GM18870 (cell line): Measurements from ENCODE around the gene HMGN4.
"Not testable (repeated sequence)": the region's sequence is repeated elsewhere in the genome, so short reads cannot be mapped to it uniquely, and the experiment has no call there.

Source experiments
- ATAC-seq: cut with Tn5 transposase; IDR thresholded peaks from one replicate; pipeline ENCODE4 v1.9.1; 2021; ENCODE audit warnings: moderate library complexity; ENCODE audit not compliant: unreplicated experiment

The HMGN4 gene

DNA sequence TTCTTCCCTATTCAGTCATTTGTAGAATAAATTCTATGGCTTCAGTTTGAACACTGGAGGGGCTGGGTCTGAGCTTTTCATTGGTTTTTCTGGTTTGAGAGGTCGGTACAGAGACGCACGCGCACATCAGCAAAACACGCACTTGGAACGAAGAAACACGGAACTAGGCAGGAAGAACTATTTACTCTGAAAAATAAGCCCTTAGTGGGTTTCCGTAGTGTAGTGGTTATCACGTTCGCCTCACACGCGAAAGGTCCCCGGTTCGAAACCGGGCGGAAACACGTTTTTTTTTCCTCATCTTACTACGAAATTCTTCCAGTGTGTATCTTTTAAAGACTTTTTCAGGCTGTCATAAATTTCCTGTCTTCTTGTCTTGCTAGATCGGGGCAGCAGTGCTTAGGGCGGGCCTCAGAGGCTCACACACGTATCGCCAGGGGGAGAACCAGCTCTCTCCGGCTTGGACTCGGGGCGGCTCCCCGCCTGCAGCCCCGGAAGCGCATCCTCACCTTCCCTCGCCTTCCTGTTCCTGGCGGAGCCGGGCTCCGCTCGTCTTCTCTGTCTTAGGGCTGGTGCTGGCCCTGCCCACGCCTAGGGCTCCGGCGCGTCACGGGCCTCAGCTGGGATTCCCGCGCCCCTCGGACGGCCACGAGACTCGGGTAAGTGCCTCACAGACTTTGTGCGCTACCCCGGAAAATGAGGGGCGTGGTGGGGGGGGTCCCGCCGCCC lies at the start of gene HMGN4:
HMGN4 (plus strand) TSS at position 521 of the 726 bp plus-strand sequence. CDS start 6,841 bp downstream, outside the sequence.
- ATAC-seq, result peak; percentile 49

DNA sequence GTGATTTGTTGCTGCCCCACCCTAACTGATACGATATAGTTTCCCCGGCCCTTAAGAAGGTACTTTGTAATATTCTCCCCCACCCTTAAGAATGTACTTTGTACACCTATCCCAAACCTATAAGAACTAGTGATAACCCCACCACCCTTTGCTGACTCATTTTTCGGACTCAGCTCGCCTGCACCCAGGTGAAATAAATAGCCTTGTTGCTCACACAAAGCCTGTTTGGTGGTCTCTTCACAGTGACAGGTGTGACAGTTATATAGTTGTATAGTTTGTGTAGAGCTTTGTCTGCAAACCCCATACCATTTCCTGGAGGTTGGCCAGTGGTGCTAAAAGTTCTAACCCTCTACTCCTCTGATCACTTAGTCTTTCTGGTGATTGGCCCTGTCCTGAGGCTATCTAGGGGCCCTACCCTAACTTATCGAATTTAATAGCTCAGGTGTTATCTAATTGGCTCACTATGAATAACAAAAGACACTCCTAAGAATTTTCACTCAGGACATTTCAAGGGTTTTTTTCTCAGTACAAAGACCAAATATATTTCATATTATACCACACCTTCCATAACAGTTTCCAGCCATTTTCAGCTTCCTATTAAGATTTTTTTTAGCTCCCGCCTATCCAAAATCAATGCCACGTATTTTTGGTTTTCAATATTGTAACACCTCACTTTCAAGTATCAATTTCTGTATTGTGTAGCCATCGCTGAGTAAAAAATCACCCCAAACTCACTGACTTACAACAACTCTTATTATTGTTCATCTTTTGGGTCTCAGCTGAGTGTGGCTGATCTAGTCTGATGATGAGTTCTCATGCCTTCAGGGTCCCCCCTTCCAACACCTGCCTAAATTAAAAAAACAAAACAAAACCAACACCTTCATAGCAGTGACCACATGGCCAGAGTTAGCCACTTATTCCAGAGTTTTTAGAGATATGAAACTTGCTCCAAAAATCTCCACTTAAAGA lies 47.9 kb upstream of the HMGN4 start:
- no peak for ATAC-seq

DNA sequence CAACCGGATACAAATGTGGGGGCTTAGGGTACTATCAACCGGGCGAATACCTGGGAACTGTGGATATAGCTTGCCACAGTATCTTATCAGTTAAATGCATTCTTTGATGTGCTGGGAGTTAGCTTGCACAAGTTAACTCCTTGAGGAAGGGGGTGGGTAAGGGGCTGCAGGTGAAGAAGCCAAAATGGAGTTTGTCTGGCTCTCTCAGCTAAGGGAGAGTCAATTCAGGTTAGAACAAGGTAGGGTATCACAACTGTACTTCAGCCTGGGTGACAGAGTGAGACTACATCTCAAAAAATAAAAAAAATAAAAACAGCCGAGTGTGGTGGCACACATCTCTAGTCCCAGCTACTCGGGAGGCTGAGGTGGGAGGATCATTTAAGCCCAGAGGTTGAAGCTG lies 46.6 kb upstream of the HMGN4 start:
- ATAC-seq, result no peak

DNA sequence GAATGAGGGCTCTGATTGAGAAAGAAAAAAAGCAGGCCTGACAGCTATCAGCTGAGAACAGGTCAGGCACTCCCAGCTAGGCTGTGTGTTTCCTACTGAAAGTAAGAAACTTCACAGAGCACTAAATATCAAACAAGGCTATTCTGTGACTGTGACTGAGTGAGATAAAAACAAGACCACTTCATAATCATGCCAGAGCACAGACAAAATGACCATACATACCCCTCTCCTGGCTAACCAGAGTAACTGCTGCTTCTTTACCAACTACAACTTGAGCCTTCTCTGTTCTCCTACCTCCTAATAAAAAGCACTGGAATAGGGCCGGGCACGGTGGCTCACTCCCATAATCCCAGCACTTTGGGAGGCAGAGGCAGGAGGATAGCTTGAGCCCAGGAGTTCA lies 44.9 kb upstream of the HMGN4 start:
- ATAC-seq, result no peak

DNA sequence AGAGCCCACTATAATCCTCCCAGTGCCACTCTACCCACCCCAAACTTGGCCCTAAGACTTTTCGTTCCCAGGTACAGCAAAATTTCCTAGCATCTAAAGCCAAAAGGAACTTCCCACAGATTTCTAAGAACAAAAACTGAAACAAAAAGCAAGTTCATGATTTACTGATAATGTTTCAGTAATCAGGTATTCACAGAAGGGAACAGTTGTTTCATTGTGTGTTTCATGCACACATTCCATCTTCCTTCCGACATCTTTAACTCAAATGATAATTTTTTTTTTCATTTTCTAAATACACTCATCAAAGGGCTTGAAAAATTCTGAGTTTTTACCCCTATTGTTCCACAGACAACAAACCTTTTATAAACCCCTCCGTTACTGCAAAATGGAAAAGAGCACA lies 44.0 kb upstream of the HMGN4 start:
- ATAC-seq, result no peak

DNA sequence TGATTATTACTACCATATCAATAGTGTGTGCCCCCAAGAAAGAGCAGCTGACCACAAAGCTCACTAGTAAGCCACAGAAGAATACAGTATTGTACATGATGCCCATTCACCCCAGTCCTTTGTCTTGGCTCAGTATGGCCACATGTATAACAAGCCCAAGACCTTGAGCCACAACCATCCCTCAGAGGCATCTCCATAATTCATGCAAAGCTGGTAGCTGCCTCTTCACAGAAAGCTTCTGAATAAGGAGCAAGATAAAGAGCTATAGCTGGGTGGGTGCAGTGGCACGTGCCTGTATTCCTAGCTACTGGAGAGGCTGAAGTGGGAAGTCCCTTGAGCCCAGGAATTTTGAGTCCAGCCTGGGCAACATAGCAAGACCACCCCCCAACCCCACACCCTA lies 42.9 kb upstream of the HMGN4 start:
- ATAC-seq, result no peak

DNA sequence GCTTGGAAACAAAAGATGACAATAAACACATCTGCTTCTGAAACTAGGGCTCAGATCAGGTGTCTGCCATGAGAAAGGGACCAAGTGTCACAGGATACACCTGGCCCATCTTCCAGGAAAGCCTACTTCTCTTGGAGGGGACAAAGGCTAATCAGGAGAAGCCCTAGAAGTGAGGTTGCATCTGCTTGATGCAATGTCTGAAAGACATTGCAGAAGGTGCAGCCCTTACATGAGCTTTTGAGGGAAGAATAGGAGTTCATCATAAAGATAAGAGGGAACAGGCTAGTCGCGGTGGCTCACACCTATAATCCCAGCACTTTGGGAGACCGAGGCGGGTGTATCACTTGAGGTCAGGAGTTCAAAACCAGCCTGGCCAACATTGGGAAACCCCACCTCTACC lies 40.6 kb upstream of the HMGN4 start:
- no peak for ATAC-seq

DNA sequence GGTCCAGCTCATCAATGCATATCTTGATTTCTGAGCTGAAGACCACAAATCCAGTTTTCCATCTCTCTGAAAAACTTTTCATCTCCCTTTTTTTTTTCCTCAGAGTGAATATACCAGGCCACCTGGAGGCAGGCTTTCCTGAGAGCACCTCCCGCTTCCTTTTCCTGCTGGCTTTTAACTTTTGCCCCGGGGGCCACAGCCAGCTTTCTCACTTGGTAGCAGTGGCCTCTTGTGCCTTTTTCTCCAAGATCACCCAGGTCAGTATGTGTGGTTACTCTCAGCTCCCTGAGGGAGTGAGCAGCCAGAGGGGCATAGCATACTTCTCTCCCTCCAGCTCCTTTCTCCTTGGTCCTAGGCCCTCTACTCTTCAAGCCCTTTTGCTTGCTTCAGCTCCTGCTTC lies 38.1 kb upstream of the HMGN4 start, which contains the start of gene BTN1A1:
BTN1A1 (plus strand) TSS at position 202 of the 400 bp plus-strand sequence. CDS start 984 bp downstream, outside the sequence.
- no peak for ATAC-seq

DNA sequence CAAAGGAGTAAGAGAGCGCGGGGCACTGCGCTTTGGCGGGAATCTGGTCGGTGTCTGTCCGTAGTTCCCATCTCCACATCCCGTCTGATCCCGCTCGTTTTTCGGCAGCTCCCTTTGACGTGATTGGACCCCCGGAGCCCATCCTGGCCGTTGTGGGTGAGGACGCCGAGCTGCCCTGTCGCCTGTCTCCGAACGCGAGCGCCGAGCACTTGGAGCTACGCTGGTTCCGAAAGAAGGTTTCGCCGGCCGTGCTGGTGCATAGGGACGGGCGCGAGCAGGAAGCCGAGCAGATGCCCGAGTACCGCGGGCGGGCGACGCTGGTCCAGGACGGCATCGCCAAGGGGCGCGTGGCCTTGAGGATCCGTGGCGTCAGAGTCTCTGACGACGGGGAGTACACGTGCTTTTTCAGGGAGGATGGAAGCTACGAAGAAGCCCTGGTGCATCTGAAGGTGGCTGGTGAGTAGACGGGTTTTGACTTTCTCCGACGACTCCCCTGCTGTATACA lies 36.6 kb upstream of the HMGN4 start:
- ATAC-seq, result no peak

DNA sequence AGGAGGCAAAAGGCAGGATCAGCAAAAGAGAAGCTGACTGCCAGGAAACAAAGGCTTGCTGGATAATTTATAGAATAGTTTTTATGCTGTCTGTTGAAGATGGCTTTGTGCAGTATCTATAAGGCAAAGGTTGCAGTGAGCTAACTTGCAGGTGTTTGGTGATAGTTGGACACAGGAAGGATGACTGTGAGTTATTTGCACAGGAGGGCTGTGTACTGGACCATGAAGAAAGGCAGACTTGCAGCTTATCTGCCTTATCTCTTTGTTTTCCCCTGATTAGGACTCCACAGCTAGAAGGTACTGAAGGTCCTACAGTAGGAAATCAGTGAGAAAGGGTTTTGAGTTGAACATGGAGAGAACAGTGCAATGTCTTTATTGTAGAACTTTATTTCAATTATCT lies 36.0 kb upstream of the HMGN4 start:
- ATAC-seq, result no peak

DNA sequence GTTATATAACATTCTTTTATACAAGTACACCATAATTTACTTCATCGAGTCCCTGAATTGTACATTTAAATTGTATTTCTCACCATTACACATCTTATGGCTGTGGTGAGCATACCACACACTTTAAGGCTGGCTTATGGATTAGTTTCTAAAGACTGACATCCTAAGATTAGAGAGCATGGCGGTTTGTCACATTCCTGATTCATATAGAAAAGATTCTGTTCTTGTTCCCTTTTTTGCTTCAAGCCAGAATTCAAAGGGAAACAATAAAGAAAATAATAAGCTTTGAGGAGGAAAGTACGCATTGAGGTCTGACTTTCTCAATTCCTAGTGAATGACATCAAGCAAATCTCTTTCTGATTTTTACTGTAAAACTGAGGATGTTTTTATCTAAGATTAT lies 35.5 kb upstream of the HMGN4 start:
- ATAC-seq, result no peak

DNA sequence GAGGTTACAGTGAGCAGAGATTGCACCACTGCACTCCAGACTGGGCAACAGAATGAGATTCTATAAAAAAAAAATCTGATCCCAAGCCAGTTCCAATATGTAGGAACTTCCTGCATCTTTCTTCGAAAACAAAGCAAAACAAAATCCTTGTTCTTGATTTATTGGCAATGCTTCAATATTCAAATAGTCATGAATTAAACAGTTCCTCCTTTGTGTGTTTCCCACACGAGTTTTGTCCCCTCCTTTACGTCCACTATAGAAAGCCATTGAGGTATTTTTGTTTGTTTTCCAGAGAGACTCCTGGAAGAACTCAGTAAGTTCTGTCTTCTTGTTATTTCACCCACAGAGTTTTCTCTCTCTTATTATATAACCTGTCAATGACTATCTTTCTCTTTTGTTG lies 30.5 kb upstream of the HMGN4 start:
- ATAC-seq, result no peak

DNA sequence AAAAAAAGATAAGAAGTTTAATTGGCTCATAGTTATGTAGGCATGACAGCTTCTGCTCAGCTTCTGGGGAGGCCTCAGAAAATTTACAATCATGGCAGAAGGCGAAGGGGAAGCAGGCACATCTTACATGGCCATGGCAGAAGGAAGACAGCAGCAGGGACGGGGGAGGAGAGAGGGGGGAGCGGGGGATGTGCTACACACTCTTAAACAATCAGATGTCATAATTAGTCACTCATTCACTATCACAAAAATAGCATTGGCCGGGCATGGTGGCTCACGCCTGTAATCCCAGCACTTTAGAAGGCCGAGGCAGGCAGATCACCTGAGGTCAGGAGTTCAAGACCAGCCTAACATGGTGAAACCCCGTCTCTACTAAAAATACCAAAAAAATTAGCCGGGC lies 27.1 kb upstream of the HMGN4 start:
- ATAC-seq, result not testable (repeated sequence)

DNA sequence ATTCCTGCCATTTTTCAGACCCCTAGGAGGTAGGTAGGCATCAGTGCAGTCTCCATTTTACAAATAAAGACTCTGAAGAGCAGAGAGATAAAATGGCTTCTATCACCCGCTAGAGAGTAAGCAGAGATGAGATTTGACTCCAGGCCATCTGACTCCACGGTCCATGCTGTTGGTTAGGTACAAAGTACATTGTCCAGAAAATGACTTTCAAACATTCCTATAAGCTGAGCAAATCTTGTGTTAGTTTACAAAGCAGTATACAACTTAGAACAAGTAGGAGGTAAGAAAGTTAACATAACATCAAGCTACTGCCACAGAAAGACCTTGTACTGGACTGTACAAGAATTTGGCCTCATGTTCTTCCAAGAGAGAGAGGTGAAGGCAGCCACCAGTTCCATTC lies 23.2 kb upstream of the HMGN4 start:
- no peak for ATAC-seq

DNA sequence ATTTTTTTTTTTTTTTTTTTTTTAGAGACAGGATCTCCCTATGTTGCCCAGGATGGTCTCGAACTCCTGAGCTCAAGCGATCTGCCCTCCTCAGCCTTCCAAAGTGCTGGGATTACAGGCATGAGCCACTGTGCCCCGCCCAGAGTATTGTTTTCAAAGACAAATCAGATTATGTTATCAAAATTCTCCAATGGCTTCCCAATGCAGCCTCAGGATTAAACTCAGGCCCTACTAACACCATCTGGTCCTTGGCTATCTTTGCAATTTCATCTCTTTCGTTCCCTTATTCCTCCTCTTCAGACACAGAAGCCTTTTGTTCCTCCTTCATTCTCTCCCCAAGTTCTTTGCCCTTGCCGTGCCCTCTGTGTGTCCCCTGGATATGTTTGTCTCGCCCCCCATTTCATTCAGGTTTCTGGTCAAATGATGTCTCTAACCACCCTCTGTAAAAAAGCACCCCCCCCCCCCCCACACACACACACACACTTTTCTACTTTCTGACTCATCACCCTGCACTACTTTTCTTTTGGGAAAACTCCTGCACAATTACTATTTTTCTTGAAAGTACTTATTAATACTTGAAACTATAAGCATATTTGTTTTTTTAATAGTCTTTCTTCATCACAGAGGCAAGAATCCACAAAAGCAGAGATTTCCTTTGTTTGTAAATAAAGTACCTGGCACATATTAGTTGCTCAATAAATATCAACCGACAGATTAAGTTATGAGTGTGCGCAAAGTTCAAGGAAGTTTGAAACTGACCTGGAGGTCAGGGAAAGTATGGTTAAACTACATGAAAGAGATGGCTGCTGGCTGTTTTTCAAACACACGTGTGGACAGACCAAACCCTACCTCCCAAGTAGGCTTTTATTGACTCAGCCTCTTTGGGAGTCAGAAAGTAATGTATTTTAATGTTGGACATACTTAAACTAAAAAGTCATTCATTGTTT lies 21.4 kb upstream of the HMGN4 start:
- ATAC-seq, result no peak

DNA sequence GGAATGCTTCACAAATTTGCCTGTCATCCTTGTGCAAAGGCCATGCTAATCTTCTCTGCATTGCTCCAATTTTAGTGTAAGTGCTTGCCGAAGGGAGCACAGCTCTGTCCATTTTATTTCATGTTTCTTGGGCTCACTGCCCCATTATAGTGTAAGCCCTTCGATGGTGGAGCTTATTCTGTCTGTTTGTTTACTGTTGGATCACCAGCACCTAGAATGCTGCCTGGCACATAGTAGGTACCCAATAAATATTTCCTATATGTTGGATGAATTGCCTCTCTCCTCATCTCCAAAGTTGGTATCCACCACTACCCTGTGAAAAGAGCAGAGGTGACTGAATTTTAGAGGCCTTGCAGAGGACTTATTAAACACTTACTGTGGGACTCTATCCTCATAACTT lies 18.8 kb upstream of the HMGN4 start:
- ATAC-seq, result no peak

DNA sequence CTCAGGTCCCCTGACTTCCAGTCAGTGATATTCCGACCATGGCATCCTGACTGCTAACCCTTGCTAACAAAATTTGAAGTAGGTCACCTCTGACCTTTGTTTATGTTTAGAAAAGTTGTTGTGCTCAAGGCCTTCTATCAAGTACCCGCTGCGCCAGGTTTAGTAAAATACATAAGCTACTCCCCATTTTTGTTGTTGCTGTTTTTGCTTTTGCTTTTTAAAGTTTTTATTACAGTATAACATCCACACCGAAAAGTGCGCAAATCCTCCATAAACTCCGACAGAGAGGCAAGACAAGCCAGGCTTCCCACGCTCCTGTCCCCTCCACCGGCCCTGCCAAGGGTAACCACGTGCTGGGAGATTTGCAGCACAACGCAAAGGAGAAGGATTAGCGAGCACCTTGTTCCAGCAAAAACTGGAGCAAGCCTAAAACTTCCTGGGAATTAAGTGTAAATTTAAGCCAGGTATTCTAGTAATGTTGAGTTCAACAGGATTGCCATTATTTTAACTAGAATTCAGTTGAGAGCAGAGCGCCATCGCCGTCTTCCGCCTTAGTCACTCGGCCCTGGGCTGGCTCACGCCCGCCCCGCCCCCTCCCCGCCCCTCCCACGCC lies 17.8 kb upstream of the HMGN4 start:
- no peak for ATAC-seq

DNA sequence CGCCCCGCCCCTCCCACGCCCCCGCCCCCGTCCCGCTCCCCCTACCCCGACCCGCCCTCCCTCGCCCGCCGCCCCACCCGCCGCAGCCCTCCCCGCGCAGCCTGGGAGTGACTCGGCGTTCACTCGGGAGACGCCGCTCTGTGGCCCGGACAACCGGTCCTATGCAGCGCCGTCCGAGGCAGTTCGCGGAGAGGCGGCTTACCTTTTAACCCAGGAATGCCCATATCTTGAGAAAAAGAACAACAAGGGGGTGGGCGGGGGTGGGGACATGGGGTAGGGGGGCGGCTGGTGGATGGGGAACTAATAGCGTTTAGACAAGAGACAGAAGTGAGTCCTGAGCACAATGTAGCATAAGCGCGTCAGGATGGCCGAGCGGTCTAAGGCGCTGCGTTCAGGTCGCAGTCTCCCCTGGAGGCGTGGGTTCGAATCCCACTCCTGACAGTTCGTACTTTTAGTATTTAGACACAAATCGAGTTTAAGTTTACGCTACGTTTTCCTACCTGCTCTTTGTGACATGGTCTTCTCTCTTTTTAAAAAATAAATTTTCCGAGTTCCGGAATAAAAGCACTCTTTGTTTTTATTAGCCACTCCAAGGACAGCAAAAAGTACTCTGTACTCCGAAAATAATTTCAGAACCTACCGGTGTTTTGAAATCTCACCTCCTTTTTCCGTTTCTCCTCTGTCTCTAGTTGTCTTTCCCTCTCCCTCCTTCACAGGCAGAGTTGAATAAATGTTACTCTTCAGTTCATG lies 17.1 kb upstream of the HMGN4 start:
- ATAC-seq, result peak; percentile 40

DNA sequence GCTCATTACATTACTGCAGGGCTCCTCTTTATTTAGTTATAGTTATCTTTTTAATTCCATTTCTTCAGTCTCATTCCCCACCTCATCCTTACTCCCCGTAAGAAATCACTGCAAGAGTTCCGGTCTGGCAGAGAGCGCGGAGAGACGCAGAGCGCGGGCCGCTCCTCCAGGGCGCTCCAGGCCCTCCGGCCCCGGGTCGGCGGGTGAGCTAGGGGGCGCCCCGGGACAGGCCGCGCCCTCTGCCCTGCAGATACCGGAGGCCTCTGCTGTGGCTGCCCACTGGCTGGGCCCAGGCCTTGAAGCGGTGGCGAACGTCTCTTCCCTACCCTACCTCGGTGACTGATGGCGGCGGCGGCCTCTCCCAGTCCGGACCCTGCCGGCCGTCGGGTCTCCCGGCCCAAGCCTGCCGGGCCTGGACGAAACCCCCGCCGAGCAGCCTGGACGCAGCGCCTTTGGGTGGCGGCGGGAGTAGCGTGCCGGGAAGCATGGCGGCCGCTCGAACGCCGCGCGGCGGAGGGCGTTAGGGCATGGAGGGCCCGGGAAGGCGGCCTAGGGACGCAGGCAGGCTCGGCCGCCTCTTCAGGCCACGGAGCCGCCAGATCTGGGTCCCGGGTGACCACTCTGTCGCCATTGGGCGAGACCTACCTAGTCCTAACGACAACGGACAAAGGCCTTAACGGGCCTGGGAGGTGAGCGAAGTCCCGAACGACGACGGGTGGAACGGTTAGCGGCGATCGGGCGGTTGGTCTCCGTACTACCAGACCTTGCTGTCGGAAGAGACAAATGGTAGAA lies 16.4 kb upstream of the HMGN4 start:
- ATAC-seq, result peak; percentile 39
